ENCODE measurements around the gene BPIFB2. TPM values are rescaled to one million over a fixed set of nuclear protein-coding genes. Genes with fewer than 3 reads are reported as not detected.

The BPIFB2 gene
- total RNA-seq, 3 donors from 2014 or later (not counting 1 experiment from before 2014, with no cell fraction given), result not detected

GRCh38 chr20:32986331-32986966 lies 21.1 kb upstream of the BPIFB2 start:
- peaks cover 0 to 2% of the 10 kb centered on the region in 2 donors for H3K27me3 Mint-ChIP-seq (ENCODE audit: low read depth in 2 of 2)
- intact Hi-C loops (cut with micrococcal nuclease), result no loop called here
- no peak overlapping the region for H3K4me3 ChIP-seq (ENCODE audit: low read length)
- TF ChIP-seq CTCF (IDR thresholded peaks at IDR 0.05), result no peak
- 95% methylated on average over 18 of the region's 18 CpGs for WGBS (ENCODE audit: insufficient coverage)
- ATAC-seq (no peak), DNase-seq (no peak)
- H3K4me1 Mint-ChIP-seq, result peaks cover 0 to 5% of the 10 kb centered on the region in 2 donors
- no peak overlapping the region for H3K4me3 Mint-ChIP-seq
- H3K27ac Mint-ChIP-seq, result no peak overlapping the region
- no peaks in the 10 kb centered on the region for H3K36me3 ChIP-seq (ENCODE audit: control insufficient read depth, insufficient read depth, low read length)
- no peaks in the 10 kb centered on the region for H3K27me3 ChIP-seq (ENCODE audit: control insufficient read depth, insufficient read depth, low read length)
- no peaks in the 10 kb centered on the region for H3K4me1 ChIP-seq (ENCODE audit: control insufficient read depth, insufficient read depth, low read length)
- H3K9me3 ChIP-seq (ENCODE audit: control insufficient read depth, insufficient read depth, low read length), result no peaks in the 10 kb centered on the region
- no peaks in the 10 kb centered on the region for H3K9me3 Mint-ChIP-seq
- H3K36me3 Mint-ChIP-seq, result no peaks in the 10 kb centered on the region
- no peak overlapping the region for H3K27ac ChIP-seq (ENCODE audit: low read length)

- H3K27me3 Mint-ChIP-seq (ENCODE audit: low read depth in 2 of 2), result peaks cover 0 to 2% of the 10 kb centered on the region in 2 donors
- no peaks in the 10 kb centered on the region for H3K36me3 Mint-ChIP-seq
- H3K27ac Mint-ChIP-seq, result no peak overlapping the region
- H3K4me3 Mint-ChIP-seq, result no peak overlapping the region
- H3K9me3 ChIP-seq (ENCODE audit: control insufficient read depth, insufficient read depth, low read length), result no peaks in the 10 kb centered on the region
- DNase-seq, result no peak
- H3K36me3 ChIP-seq (ENCODE audit: control insufficient read depth, insufficient read depth, low read length), result no peaks in the 10 kb centered on the region
- no peaks in the 10 kb centered on the region for H3K9me3 Mint-ChIP-seq
- H3K4me1 Mint-ChIP-seq, result peaks cover 0 to 5% of the 10 kb centered on the region in 2 donors
- H3K4me1 ChIP-seq (ENCODE audit: control insufficient read depth, insufficient read depth, low read length), result no peaks in the 10 kb centered on the region
- 94% methylated on average over 10 of the region's 11 CpGs for WGBS (ENCODE audit: insufficient coverage)
- no peaks in the 10 kb centered on the region for H3K27me3 ChIP-seq (ENCODE audit: control insufficient read depth, insufficient read depth, low read length)
- ATAC-seq, result no peak
- intact Hi-C loops (cut with micrococcal nuclease), result no loop called here
- no peak overlapping the region for H3K4me3 ChIP-seq (ENCODE audit: low read length)
- no peak overlapping the region for H3K27ac ChIP-seq (ENCODE audit: low read length)
- no peak for TF ChIP-seq CTCF (IDR thresholded peaks at IDR 0.05)
Observed at GRCh38 chr20:32987044-32987825, 20.3 kb upstream of the BPIFB2 start.

GRCh38 chr20:32988008-32988407 lies 19.5 kb upstream of the BPIFB2 start:
- DNase-seq (no peak), ATAC-seq (no peak)
- 83% methylated on average over 16 of the region's 16 CpGs for WGBS (ENCODE audit: insufficient coverage)
- H3K9me3 Mint-ChIP-seq, result no peaks in the 10 kb centered on the region
- Histone ChIP-seq H3K4me1 (ENCODE audit: control insufficient read depth, insufficient read depth, low read length) (no peaks in the 10 kb centered on the region), H3K27me3 (ENCODE audit: control insufficient read depth, insufficient read depth, low read length) (no peaks in the 10 kb centered on the region), H3K36me3 (ENCODE audit: control insufficient read depth, insufficient read depth, low read length) (no peaks in the 10 kb centered on the region), H3K27ac (ENCODE audit: low read length) (no peak overlapping the region), H3K9me3 (ENCODE audit: control insufficient read depth, insufficient read depth, low read length) (no peaks in the 10 kb centered on the region), H3K4me3 (ENCODE audit: low read length) (no peak overlapping the region)
- no peaks in the 10 kb centered on the region for H3K36me3 Mint-ChIP-seq
- peaks cover 0 to 2% of the 10 kb centered on the region in 2 donors for H3K27me3 Mint-ChIP-seq (ENCODE audit: low read depth in 2 of 2)
- no peak overlapping the region for H3K27ac Mint-ChIP-seq
- intact Hi-C loops (cut with micrococcal nuclease), result no loop called here
- no peak overlapping the region for H3K4me3 Mint-ChIP-seq
- TF ChIP-seq CTCF (IDR thresholded peaks at IDR 0.05), result no peak
- peaks cover 0 to 5% of the 10 kb centered on the region in 2 donors for H3K4me1 Mint-ChIP-seq

Data from natural killer cell (primary cell).